ENCODE measurements around the gene VSTM4.

The VSTM4 gene

DNA sequence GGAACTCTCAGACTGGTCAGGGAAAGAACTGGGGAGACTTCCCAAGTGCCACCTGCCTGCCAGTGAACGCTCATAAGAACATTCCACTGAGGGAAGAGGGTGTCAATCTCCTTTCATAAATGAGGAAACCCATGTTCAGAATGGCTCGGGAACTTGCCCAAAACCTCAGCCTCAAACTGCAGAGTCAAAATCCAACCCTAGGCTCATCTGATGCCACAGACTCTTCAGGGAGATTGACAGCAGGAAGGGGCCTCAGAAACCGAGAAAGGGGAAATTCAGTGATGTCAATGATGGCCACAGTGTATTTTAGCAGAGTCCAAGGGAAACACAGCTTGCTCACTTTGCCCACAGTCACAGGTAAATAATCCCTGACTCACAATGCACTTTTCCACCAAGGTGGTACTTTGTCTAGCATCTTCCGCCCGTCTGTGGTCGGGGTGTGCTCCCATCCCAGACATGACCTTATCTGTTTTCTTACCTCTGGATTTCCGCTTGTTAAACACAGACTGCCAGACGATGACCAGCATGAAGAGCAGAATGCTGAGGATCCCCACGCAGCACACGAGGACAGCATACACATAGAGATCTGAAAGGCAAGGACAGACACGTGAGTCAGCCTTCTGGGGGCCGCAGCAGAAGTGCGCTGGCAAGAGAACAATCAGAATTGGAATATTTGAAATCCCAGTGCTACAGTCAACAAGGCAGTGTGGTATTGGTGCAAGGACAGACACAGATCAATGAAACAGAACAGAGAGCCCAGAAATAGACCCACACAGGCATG lies 38.4 kb downstream of the VSTM4 start:
- Histone ChIP-seq H3K27me3 (ENCODE audit: insufficient read depth, insufficient read length) (no peaks in the 10 kb centered on the region), H3K9me3 (ENCODE audit: insufficient read depth, low read length) (no peaks in the 10 kb centered on the region), H3K9ac (ENCODE audit: insufficient read length, low read depth) (no peak overlapping the region), H3K36me3 (ENCODE audit: insufficient read depth, insufficient read length, low read length) (no peaks in the 10 kb centered on the region), H3K4me3 (ENCODE audit: insufficient read length, low read depth) (no peak overlapping the region), H3K4me1 (ENCODE audit: insufficient read depth, insufficient read length) (peaks cover 6% of the 10 kb centered on the region)
- TF ChIP-seq SUZ12 (IDR thresholded peaks at IDR 0.05; ENCODE audit: extremely low read depth, insufficient read depth, insufficient read length) (no peak), ZNF274 (IDR thresholded peaks at IDR 0.05; ENCODE audit: low read depth, low read length) (no peak), YY1 (IDR thresholded peaks at IDR 0.05; ENCODE audit: insufficient read depth, insufficient read length) (no peak)
- DNase-seq (ENCODE audit: low read depth, low spot score) = no peak

DNA sequence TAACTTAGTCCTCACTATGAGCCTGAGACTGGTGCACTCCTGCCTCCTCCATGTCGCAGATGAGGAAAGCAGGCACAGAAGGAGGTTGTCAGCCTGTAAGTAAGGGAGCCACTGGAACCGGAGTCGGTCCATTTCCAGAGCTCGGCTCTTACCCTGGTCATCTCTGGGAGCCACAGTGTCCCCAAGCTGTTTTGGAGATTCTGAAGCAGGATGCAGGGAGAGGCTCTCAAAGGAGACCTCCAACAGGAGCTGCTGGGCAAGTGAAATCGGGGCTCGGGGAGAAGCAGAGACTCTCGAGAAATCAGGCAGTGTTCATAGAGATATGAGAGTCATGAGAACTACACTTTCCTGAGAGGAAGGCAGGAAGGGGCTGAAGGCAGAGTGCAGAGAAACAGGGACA lies 39.0 kb downstream of the VSTM4 start:
- no peak for DNase-seq (ENCODE audit: low read depth, low spot score)
- Histone ChIP-seq H3K36me3 (ENCODE audit: insufficient read depth, insufficient read length, low read length) (no peaks in the 10 kb centered on the region), H3K9me3 (ENCODE audit: insufficient read depth, low read length) (no peaks in the 10 kb centered on the region), H3K4me1 (ENCODE audit: insufficient read depth, insufficient read length) (peaks cover 4% of the 10 kb centered on the region), H3K4me3 (ENCODE audit: insufficient read length, low read depth) (no peak overlapping the region), H3K27me3 (ENCODE audit: insufficient read depth, insufficient read length) (no peaks in the 10 kb centered on the region), H3K9ac (ENCODE audit: insufficient read length, low read depth) (no peak overlapping the region)
- no peak for TF ChIP-seq SUZ12 (IDR thresholded peaks at IDR 0.05; ENCODE audit: extremely low read depth, insufficient read depth, insufficient read length)
- TF ChIP-seq ZNF274 (IDR thresholded peaks at IDR 0.05; ENCODE audit: low read depth, low read length) = no peak
- no peak for TF ChIP-seq YY1 (IDR thresholded peaks at IDR 0.05; ENCODE audit: insufficient read depth, insufficient read length)

GRCh38 chr10:49075743-49076142 lies 39.6 kb downstream of the VSTM4 start:
- Histone ChIP-seq H3K9ac (ENCODE audit: insufficient read length, low read depth) (no peak overlapping the region), H3K4me3 (ENCODE audit: insufficient read length, low read depth) (no peak overlapping the region), H3K36me3 (ENCODE audit: insufficient read depth, insufficient read length, low read length) (no peaks in the 10 kb centered on the region), H3K27me3 (ENCODE audit: insufficient read depth, insufficient read length) (no peaks in the 10 kb centered on the region), H3K9me3 (ENCODE audit: insufficient read depth, low read length) (no peaks in the 10 kb centered on the region), H3K4me1 (ENCODE audit: insufficient read depth, insufficient read length) (no peaks in the 10 kb centered on the region)
- no peak for DNase-seq (ENCODE audit: low read depth, low spot score)
- TF ChIP-seq ZNF274 (IDR thresholded peaks at IDR 0.05; ENCODE audit: low read depth, low read length) (no peak), YY1 (IDR thresholded peaks at IDR 0.05; ENCODE audit: insufficient read depth, insufficient read length) (no peak), SUZ12 (IDR thresholded peaks at IDR 0.05; ENCODE audit: extremely low read depth, insufficient read depth, insufficient read length) (no peak)

- Histone ChIP-seq H3K9ac (ENCODE audit: insufficient read length, low read depth) (no peak overlapping the region), H3K9me3 (ENCODE audit: insufficient read depth, low read length) (no peaks in the 10 kb centered on the region), H3K36me3 (ENCODE audit: insufficient read depth, insufficient read length, low read length) (no peaks in the 10 kb centered on the region), H3K27me3 (ENCODE audit: insufficient read depth, insufficient read length) (no peaks in the 10 kb centered on the region), H3K4me3 (ENCODE audit: insufficient read length, low read depth) (no peak overlapping the region), H3K4me1 (ENCODE audit: insufficient read depth, insufficient read length) (no peaks in the 10 kb centered on the region)
- no peak for TF ChIP-seq YY1 (IDR thresholded peaks at IDR 0.05; ENCODE audit: insufficient read depth, insufficient read length)
- no peak for TF ChIP-seq ZNF274 (IDR thresholded peaks at IDR 0.05; ENCODE audit: low read depth, low read length)
- no peak for TF ChIP-seq SUZ12 (IDR thresholded peaks at IDR 0.05; ENCODE audit: extremely low read depth, insufficient read depth, insufficient read length)
- DNase-seq (ENCODE audit: low read depth, low spot score) = no peak
Measured at GRCh38 chr10:49074836-49075682, 40.3 kb downstream of the VSTM4 start.

DNA sequence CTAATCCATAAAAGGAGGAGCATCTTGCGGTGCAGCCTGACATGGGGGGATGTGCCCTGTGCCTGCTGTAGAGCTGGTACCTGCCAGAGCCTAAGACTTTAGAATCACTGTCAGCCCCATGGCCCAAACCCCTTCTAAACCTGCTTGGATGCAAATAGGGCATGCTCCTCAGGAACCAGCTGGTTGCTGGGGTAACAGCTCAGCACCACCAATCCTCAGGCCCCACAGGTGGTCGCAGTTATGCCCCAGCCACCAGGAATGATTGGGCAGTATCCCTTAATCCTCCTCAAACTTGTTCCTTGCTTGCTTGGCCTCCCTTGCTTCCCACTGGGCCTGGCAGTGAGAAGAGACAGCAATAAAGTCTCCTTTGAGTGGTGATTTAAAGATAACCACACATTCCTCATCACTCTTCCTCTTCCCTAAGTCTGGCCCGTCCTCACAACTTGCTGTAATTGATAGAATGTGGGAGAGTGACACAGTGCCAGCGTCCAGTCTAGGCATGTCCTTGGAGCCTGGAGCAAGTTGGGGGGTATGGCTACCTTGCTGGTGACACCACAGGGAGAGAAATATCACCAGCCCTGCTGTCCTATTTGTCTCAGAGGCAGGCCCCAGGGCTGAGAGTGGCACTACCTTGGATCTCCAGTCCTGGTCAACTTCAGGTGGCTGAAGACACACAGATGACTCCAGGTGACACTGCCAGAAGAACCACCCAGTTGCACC lies 43.0 kb downstream of the VSTM4 start:
- no peaks in the 10 kb centered on the region for H3K36me3 ChIP-seq (ENCODE audit: insufficient read depth, insufficient read length, low read length)
- H3K9ac ChIP-seq (ENCODE audit: insufficient read length, low read depth) = no peak overlapping the region
- H3K4me3 ChIP-seq (ENCODE audit: insufficient read length, low read depth) = no peak overlapping the region
- no peaks in the 10 kb centered on the region for H3K27me3 ChIP-seq (ENCODE audit: insufficient read depth, insufficient read length)
- H3K9me3 ChIP-seq (ENCODE audit: insufficient read depth, low read length) = no peaks in the 10 kb centered on the region
- TF ChIP-seq YY1 (IDR thresholded peaks at IDR 0.05; ENCODE audit: insufficient read depth, insufficient read length) = no peak
- no peak for TF ChIP-seq SUZ12 (IDR thresholded peaks at IDR 0.05; ENCODE audit: extremely low read depth, insufficient read depth, insufficient read length)
- no peak for TF ChIP-seq ZNF274 (IDR thresholded peaks at IDR 0.05; ENCODE audit: low read depth, low read length)
- no peak for DNase-seq (ENCODE audit: low read depth, low spot score)
- H3K4me1 ChIP-seq (ENCODE audit: insufficient read depth, insufficient read length) = no peaks in the 10 kb centered on the region

DNA sequence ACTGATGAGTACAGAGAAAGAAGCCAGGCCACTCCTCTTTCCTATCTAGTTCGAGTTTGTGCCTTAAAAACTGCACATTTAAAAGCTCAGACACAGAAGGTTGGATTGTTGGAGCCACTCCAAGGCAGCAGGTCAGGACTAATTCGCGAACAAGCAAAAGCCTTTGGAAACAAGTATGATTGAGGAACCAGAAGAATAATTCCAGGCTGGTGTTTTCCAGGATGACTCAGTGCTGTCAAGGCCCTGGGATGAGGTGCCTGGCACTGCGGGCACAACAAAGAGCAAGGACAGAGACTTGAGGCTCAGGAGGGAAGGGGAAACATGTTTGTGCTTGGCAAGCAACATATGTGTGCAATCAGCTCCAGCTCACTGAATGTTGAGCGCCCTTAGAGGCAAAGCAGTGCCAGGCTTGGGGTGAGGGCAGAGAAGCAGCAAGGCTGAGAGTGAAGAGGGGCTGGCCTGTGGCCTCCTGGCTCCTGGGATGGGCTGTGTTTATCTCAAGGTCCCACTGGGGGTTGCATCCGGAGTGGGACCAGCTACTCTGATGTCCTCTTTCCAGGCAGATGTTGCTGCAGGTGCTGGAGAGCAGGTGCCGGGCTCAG lies 44.1 kb downstream of the VSTM4 start:
- no peak for DNase-seq (ENCODE audit: low read depth, low spot score)
- Histone ChIP-seq H3K9ac (ENCODE audit: insufficient read length, low read depth) (no peak overlapping the region), H3K4me1 (ENCODE audit: insufficient read depth, insufficient read length) (no peaks in the 10 kb centered on the region), H3K36me3 (ENCODE audit: insufficient read depth, insufficient read length, low read length) (no peaks in the 10 kb centered on the region), H3K27me3 (ENCODE audit: insufficient read depth, insufficient read length) (no peaks in the 10 kb centered on the region), H3K9me3 (ENCODE audit: insufficient read depth, low read length) (no peaks in the 10 kb centered on the region), H3K4me3 (ENCODE audit: insufficient read length, low read depth) (no peak overlapping the region)
- no peak for TF ChIP-seq YY1 (IDR thresholded peaks at IDR 0.05; ENCODE audit: insufficient read depth, insufficient read length)
- TF ChIP-seq SUZ12 (IDR thresholded peaks at IDR 0.05; ENCODE audit: extremely low read depth, insufficient read depth, insufficient read length) = no peak
- no peak for TF ChIP-seq ZNF274 (IDR thresholded peaks at IDR 0.05; ENCODE audit: low read depth, low read length)

Measured in NT2/D1 (cell line).